K562 (cell line): ENCODE measurements around the gene GJC2. TPM values are rescaled to one million over a fixed set of nuclear protein-coding genes. Genes with fewer than 3 reads are reported as not detected.

Experiments
- CBX8 ChIP-seq: fragments of 200-600 bp; sonication (generic); IDR thresholded peaks from 2 replicates; pipeline ENCODE4 v1.6.1; 2012; ENCODE audit warnings: borderline replicate concordance, mixed run types, low read depth, mild to moderate bottlenecking, moderate library complexity, mixed read lengths, low read length, control low read depth, inconsistent platforms; ENCODE audit not compliant: poor library complexity, severe bottlenecking; ENCODE audit errors: extremely low read depth
- FOXP1 ChIP-seq: sonication (generic); formaldehyde crosslinking; IDR thresholded peaks from 2 replicates; pipeline ENCODE4 v1.8.0; 2022; ENCODE audit warnings: mild to moderate bottlenecking, missing genetic modification reagents
- GATAD2A ChIP-seq: fragments of 450-650 bp; IDR thresholded peaks from 2 replicates; pipeline ENCODE4 v1.6.1; 2017
- HNRNPL ChIP-seq: fragments of 200-400 bp; formaldehyde crosslinking; IDR thresholded peaks from 2 replicates; pipeline ENCODE4 v1.6.1; 2017; ENCODE audit warnings: low read depth, mild to moderate bottlenecking, low read length
- KDM5B ChIP-seq: fragments of 200-600 bp; sonication (generic); IDR thresholded peaks from 2 replicates; pipeline ENCODE4 v1.6.1; 2012; ENCODE audit warnings: low read depth, mild to moderate bottlenecking, moderate library complexity, low read length, control low read depth, inconsistent platforms; ENCODE audit not compliant: insufficient replicate concordance
- LARP7 ChIP-seq: fragments of 450-650 bp; IDR thresholded peaks from 2 replicates; pipeline ENCODE4 v1.6.1; 2016
- NCOA4 ChIP-seq: fragments of 450-650 bp; IDR thresholded peaks from 2 replicates; pipeline ENCODE4 v1.6.1; 2018; ENCODE audit warnings: mild to moderate bottlenecking; ENCODE audit not compliant: partially characterized antibody
- NFXL1 ChIP-seq: fragments of 450-650 bp; formaldehyde crosslinking; IDR thresholded peaks from 2 replicates; pipeline ENCODE4 v1.4.0; 2021; ENCODE audit warnings: mild to moderate bottlenecking
- PURB ChIP-seq: sonication (generic); formaldehyde crosslinking; IDR thresholded peaks from 2 replicates; pipeline ENCODE4 v1.9.0; 2021; ENCODE audit warnings: low read depth, mild to moderate bottlenecking, missing genetic modification reagents
- SAP30 ChIP-seq: fragments of 200-600 bp; sonication (generic); IDR thresholded peaks from 2 replicates; pipeline ENCODE4 v1.6.1; 2012; ENCODE audit warnings: borderline replicate concordance, low read depth, mild to moderate bottlenecking, moderate library complexity, low read length, control low read depth, inconsistent platforms; ENCODE audit not compliant: insufficient read depth, poor library complexity, severe bottlenecking
- SLC30A9 ChIP-seq: fragments of 250-450 bp; sonication (Bioruptor Pico); IDR thresholded peaks from 2 replicates; pipeline ENCODE4 v1.8.0; 2022; ENCODE audit warnings: mild to moderate bottlenecking, moderate library complexity
- SMAD2 ChIP-seq: fragments of 150-350 bp; IDR thresholded peaks from 2 replicates; pipeline ENCODE4 v1.6.1; 2014; ENCODE audit warnings: low read depth, mild to moderate bottlenecking, low read length
- TAF9B ChIP-seq: fragments of 450-650 bp; IDR thresholded peaks from 2 replicates; pipeline ENCODE4 v1.6.1; 2018; ENCODE audit warnings: mild to moderate bottlenecking; ENCODE audit not compliant: partially characterized antibody
- TOE1 ChIP-seq, 2 experiments: fragments of 450-650 bp in 1 of 2; sonication (generic) in 1 of 2; formaldehyde crosslinking in 1 of 2; IDR thresholded peaks; 2 replicates each; pipeline versions ENCODE4 v1.7.1 to v1.8.0; 2016 to 2022; ENCODE audit warnings: borderline replicate concordance in 2 of 2, mild to moderate bottlenecking in 2 of 2, antibody characterized with exemption in 1 of 2, inconsistent platforms in 1 of 2, low read depth in 1 of 2, missing genetic modification reagents in 1 of 2, moderate library complexity in 1 of 2
- TRIM24 ChIP-seq, 2 experiments: fragments of 450-650 bp; IDR thresholded peaks; 2 replicates each; pipeline ENCODE4 v1.6.1; 2016
- ZFP1 ChIP-seq: fragments of 450-650 bp; formaldehyde crosslinking; IDR thresholded peaks from 2 replicates; pipeline ENCODE4 v1.4.0; 2020; ENCODE audit warnings: mild to moderate bottlenecking, mixed read lengths
- ZNF175 ChIP-seq: fragments of 200-800 bp; sonication (Bioruptor generic); IDR thresholded peaks from 2 replicates; pipeline ENCODE4 v1.6.1; 2016; ENCODE audit warnings: low read depth, mild to moderate bottlenecking, missing genetic modification characterization, missing compliant biosample characterization
- ZNF408 ChIP-seq: fragments of 250-450 bp; sonication (Bioruptor Pico); IDR thresholded peaks from 2 replicates; pipeline ENCODE4 v1.4.0; 2020; ENCODE audit warnings: low read depth, mild to moderate bottlenecking, moderate library complexity
- ZNF584 ChIP-seq: fragments of 200-800 bp; sonication (Bioruptor generic); IDR thresholded peaks from 2 replicates; pipeline ENCODE4 v1.6.1; 2016; ENCODE audit warnings: low read depth, mild to moderate bottlenecking, missing genetic modification characterization, missing compliant biosample characterization
- ZNF696 ChIP-seq: fragments of 250-450 bp; sonication (Bioruptor Pico); conservative IDR thresholded peaks from 2 replicates; pipeline ENCODE4 v1.4.0; 2020; ENCODE audit warnings: mild to moderate bottlenecking, moderate library complexity
- polyA plus RNA-seq, 8 experiments: library from polyadenylated mRNA; depleted of rRNA in 4 of 8; stranded (reverse) in 5 of 8; unstranded in 3 of 8; fragments of >200 nt; fragmentation: Nextera tagmentation in 2 of 8; fragmentation: Illumina TruSeq in 1 of 8; extraction: Ambion mirVana in 2 of 8; extraction: Trizol in 1 of 8; gene quantifications; 2 replicates each; pipeline versions ENCODE4 v1.2.1 to v1.2.3, GENCODE V29; 2011 to 2014; ENCODE audit warnings: inconsistent platforms in 1 of 8, missing spikeins in 1 of 8
- total RNA-seq, 7 experiments: library from RNA; depleted of rRNA in 6 of 7; stranded (reverse); fragments of >200 nt in 6 of 7; fragmentation: Illumina TruSeq in 2 of 7; extraction: Trizol in 2 of 7; gene quantifications; 2 replicates each; pipeline versions ENCODE4 v1.2.1 to v1.2.3, GENCODE V29; 2011 to 2021; ENCODE audit warnings: low replicate concordance in 1 of 7
- TF ChIP-seq, protein P1 (sequence below): sonication (generic); formaldehyde crosslinking; IDR thresholded peaks from 2 replicates; pipeline ENCODE4 v1.9.0; 2022; ENCODE audit warnings: mild to moderate bottlenecking, missing genetic modification reagents
- TF ChIP-seq, protein P2 (sequence below): sonication (generic); formaldehyde crosslinking; IDR thresholded peaks from 2 replicates; pipeline ENCODE4 v1.8.0; 2023; ENCODE audit warnings: mild to moderate bottlenecking, missing genetic modification reagents
- TF ChIP-seq, protein P3 (sequence below): sonication (generic); formaldehyde crosslinking; IDR thresholded peaks from 2 replicates; pipeline ENCODE4 v1.8.1; 2023; ENCODE audit warnings: mild to moderate bottlenecking, missing genetic modification reagents
- TF ChIP-seq, protein P4 (sequence below), 2 experiments: fragments of 450-650 bp in 1 of 2; sonication (generic) in 1 of 2; formaldehyde crosslinking; conservative IDR thresholded peaks; 2 replicates each; pipeline versions ENCODE4 v1.4.0 to v1.8.1; 2020 to 2022; ENCODE audit warnings: mild to moderate bottlenecking in 1 of 2, missing genetic modification reagents in 1 of 2

The GJC2 gene
- total and polyA plus RNA-seq, 9 of the 15 experiments (the other 6 are each of a cell fraction or from before 2014, with no cell fraction given) = 0.03 to 0.62 (median 0.11) TPM; not detected in 2

DNA sequence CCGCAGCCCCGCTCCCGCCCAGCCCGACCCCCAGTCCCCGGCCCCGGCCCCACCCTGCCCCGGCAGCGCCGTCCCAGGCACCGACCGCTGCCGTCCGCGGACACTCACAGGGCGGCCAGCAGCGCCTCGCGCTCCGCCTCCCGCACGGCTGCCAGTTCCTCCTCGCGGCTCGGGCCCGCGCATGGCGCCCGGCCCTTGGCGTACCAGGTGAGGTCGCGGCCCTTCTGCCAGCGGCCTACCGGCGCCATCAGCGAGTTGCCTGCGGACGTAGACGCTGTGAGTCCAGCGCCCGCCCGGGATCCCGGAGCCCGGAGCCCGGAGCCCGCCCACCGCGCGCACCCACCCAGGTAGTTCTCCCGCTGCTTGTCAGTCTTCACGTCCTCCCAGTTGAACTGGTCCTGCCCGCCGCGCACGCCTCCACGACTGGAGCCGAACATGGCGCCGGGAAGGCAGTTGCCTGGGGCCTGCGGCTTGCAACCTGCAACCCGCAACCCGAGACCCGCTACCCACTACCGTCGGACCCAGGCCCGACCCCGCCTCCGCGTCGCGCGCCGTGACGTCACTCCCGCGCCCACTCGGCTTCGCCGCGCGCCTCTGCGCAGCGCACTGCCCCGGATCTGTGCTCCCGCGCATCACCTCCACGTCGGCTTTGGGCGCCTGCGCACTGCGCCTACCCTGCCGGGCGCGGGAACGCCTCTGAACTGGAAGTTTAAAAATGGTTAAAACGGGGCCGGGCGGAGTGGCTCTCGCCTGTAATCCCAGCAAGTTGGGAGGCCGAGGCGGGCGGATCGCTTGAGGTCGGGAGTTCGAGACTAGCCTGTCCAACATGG, 46.7 kb upstream of the GJC2 start, which contains the start of gene C1orf35 (continued):
- TF ChIP-seq SAP30 (peak; percentile 75), TRIM24 (IDR thresholded peaks at IDR 0.05) (no peak), KDM5B (peak; percentile 27), ZNF584 (CRISPR knock-in tag) (no peak), ZNF408 (CRISPR knock-in tag) (no peak), SMAD2 (no peak), PURB (no peak), LARP7 (no peak), HNRNPL (peak; percentile 68; the same call in 1 of the 2 replicates), NCOA4 (no peak), GATAD2A (0 out of 2 replicates have a peak, but pooled peaks have one; percentile 34), ZNF696 (CRISPR knock-in tag) (no peak), SLC30A9 (CRISPR knock-in tag) (no peak), CBX8 (no peak), NFXL1 (CRISPR knock-in tag) (no peak), FOXP1 (CRISPR knock-in tag) (peak; percentile 96; the same call in 1 of the 2 replicates), TOE1 (IDR thresholded peaks at IDR 0.05; ENCODE audit: borderline replicate concordance) (peak; percentile 53; the same call in 1 of the 2 replicates), TOE1 (CRISPR knock-in tag; IDR thresholded peaks at IDR 0.05; ENCODE audit: borderline replicate concordance, low read depth) (no peak), ZFP1 (CRISPR knock-in tag) (no peak), TAF9B (no peak), ZNF175 (CRISPR knock-in tag) (no peak)
- TF ChIP-seq, protein P1, sequence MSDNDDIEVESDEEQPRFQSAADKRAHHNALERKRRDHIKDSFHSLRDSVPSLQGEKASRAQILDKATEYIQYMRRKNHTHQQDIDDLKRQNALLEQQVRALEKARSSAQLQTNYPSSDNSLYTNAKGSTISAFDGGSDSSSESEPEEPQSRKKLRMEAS (CRISPR knock-in tag) = peak; percentile 92
- TF ChIP-seq, protein P2, sequence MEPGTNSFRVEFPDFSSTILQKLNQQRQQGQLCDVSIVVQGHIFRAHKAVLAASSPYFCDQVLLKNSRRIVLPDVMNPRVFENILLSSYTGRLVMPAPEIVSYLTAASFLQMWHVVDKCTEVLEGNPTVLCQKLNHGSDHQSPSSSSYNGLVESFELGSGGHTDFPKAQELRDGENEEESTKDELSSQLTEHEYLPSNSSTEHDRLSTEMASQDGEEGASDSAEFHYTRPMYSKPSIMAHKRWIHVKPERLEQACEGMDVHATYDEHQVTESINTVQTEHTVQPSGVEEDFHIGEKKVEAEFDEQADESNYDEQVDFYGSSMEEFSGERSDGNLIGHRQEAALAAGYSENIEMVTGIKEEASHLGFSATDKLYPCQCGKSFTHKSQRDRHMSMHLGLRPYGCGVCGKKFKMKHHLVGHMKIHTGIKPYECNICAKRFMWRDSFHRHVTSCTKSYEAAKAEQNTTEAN (CRISPR knock-in tag) = no peak; the same call in 1 of the 2 replicates
- TF ChIP-seq, protein P3, sequence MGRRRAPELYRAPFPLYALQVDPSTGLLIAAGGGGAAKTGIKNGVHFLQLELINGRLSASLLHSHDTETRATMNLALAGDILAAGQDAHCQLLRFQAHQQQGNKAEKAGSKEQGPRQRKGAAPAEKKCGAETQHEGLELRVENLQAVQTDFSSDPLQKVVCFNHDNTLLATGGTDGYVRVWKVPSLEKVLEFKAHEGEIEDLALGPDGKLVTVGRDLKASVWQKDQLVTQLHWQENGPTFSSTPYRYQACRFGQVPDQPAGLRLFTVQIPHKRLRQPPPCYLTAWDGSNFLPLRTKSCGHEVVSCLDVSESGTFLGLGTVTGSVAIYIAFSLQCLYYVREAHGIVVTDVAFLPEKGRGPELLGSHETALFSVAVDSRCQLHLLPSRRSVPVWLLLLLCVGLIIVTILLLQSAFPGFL = 0 out of 2 replicates have a peak, but pooled peaks have one; percentile 20
- TF ChIP-seq, protein P4, sequence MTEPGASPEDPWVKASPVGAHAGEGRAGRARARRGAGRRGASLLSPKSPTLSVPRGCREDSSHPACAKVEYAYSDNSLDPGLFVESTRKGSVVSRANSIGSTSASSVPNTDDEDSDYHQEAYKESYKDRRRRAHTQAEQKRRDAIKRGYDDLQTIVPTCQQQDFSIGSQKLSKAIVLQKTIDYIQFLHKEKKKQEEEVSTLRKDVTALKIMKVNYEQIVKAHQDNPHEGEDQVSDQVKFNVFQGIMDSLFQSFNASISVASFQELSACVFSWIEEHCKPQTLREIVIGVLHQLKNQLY (CRISPR knock-in tag; conservative IDR thresholded peaks at IDR 0.05) = peak in 1 of 2 experiments; percentile 2; a peak in 1 of 4 replicates
